MM.1S (cell line): ENCODE measurements around the gene ZBTB18.

Experiments
- CTCF ChIP-seq: fragments of 300-600 bp; sonication (generic); IDR thresholded peaks from 2 replicates; pipeline ENCODE4 v1.5.1; 2016; ENCODE audit warnings: antibody characterized with exemption, low read length, mixed read lengths
- EZH2phosphoT487 ChIP-seq: fragments of 300-600 bp; sonication (generic); IDR thresholded peaks from 2 replicates; pipeline ENCODE4 v1.6.1; 2018; ENCODE audit warnings: antibody characterized with exemption, low read length

- TF ChIP-seq EZH2phosphoT487 (no peak), CTCF (no peak)
Measured at GRCh38 chr1:244047621-244048255, 3.3 kb upstream of the ZBTB18 start.
